WTC11 (cell line): Measurements from ENCODE around the gene EHD4. TPM values are rescaled to one million over a fixed set of nuclear protein-coding genes. Genes with fewer than 3 reads are reported as not detected.

ENCODE experiments used
- ATAC-seq: fragments of 200-7000 bp; cut with Tn5 transposase; 2 replicates; pipeline ENCODE4 v1.10.0; 2021; ENCODE audit warnings: mild to moderate bottlenecking, moderate library complexity
- CTCF ChIA-PET: fragments of 300-600 bp; sonication (Branson Sonifier 250); formaldehyde crosslinking; loops from one replicate; lab custom pipeline; 2021; ENCODE audit warnings: antibody characterized with exemption; lab: Charles Lee
- POLR2A ChIA-PET: fragments of 350-600 bp; sonication (Branson Sonifier 250); formaldehyde crosslinking; loops from one replicate; lab custom pipeline; 2021; ENCODE audit warnings: antibody characterized with exemption; lab: Charles Lee
- DNase-seq: peaks from one replicate; pipeline ENCODE4 v3.0.0; 2021; ENCODE audit warnings: low spot score
- H3K27ac Mint-ChIP-seq: 2 replicates; pipeline ENCODE4 v1.8.0; 2021; ENCODE audit warnings: mixed read lengths
- H3K27me3 Mint-ChIP-seq: 2 replicates; pipeline ENCODE4 v1.8.0; 2021; ENCODE audit warnings: low read depth, mild to moderate bottlenecking, moderate library complexity, mixed read lengths
- H3K36me3 Mint-ChIP-seq: 2 replicates; pipeline ENCODE4 v1.8.0; 2021; ENCODE audit warnings: mixed read lengths
- H3K4me1 Mint-ChIP-seq: 2 replicates; pipeline ENCODE4 v1.8.0; 2022; ENCODE audit warnings: mixed read lengths
- H3K4me3 Mint-ChIP-seq: 2 replicates; pipeline ENCODE4 v1.8.0; 2021; ENCODE audit warnings: mild to moderate bottlenecking, moderate library complexity, mixed read lengths
- H3K9me3 Mint-ChIP-seq: 2 replicates; pipeline ENCODE4 v1.8.0; 2021; ENCODE audit warnings: mixed read lengths
- ATF1 ChIP-seq: sonication (generic); formaldehyde crosslinking; IDR thresholded peaks from 2 replicates; pipeline ENCODE4 v1.8.1; 2023; ENCODE audit warnings: mild to moderate bottlenecking, moderate library complexity, missing genetic modification reagents
- CREM ChIP-seq: sonication (generic); formaldehyde crosslinking; IDR thresholded peaks from 2 replicates; pipeline ENCODE4 v1.8.1; 2022; ENCODE audit warnings: mild to moderate bottlenecking, missing genetic modification reagents, moderate library complexity
- FOXJ3 ChIP-seq: sonication (generic); formaldehyde crosslinking; IDR thresholded peaks from 2 replicates; pipeline ENCODE4 v1.9.0; 2021; ENCODE audit warnings: missing genetic modification reagents, mild to moderate bottlenecking, borderline replicate concordance
- FOXP1 ChIP-seq: sonication (generic); formaldehyde crosslinking; IDR thresholded peaks from 2 replicates; pipeline ENCODE4 v1.8.0; 2022; ENCODE audit warnings: missing genetic modification reagents, mild to moderate bottlenecking, moderate library complexity, borderline replicate concordance
- HMGA2 ChIP-seq: fragments of 250-450 bp; sonication (Bioruptor Pico); IDR thresholded peaks from 2 replicates; pipeline ENCODE4 v1.4.0; 2021; ENCODE audit warnings: mild to moderate bottlenecking, moderate library complexity
- MXD4 ChIP-seq: fragments of 250-450 bp; sonication (Bioruptor Pico); IDR thresholded peaks from 2 replicates; pipeline ENCODE4 v1.8.0; 2021; ENCODE audit warnings: mild to moderate bottlenecking, moderate library complexity, borderline replicate concordance
- PRRX2 ChIP-seq: fragments of 250-450 bp; sonication (Bioruptor Pico); IDR thresholded peaks from 2 replicates; pipeline ENCODE4 v1.8.0; 2021; ENCODE audit warnings: mild to moderate bottlenecking
- TEAD1 ChIP-seq: sonication (generic); formaldehyde crosslinking; IDR thresholded peaks from 2 replicates; pipeline ENCODE4 v1.8.0; 2022; ENCODE audit warnings: mild to moderate bottlenecking, missing genetic modification reagents
- TEAD4 ChIP-seq: sonication (generic); formaldehyde crosslinking; IDR thresholded peaks from 2 replicates; pipeline ENCODE4 v1.8.0; 2022; ENCODE audit warnings: mild to moderate bottlenecking, missing genetic modification reagents
- USF2 ChIP-seq: sonication (generic); formaldehyde crosslinking; IDR thresholded peaks from 2 replicates; pipeline ENCODE4 v1.8.1; 2023; ENCODE audit warnings: mild to moderate bottlenecking, missing genetic modification reagents, moderate library complexity
- ZBTB21 ChIP-seq: sonication (generic); formaldehyde crosslinking; IDR thresholded peaks from 2 replicates; pipeline ENCODE4 v1.8.1; 2023; ENCODE audit warnings: mild to moderate bottlenecking, missing genetic modification reagents, borderline replicate concordance
- ZBTB43 ChIP-seq: sonication (generic); formaldehyde crosslinking; IDR thresholded peaks from 2 replicates; pipeline ENCODE4 v1.8.1; 2023; ENCODE audit warnings: mild to moderate bottlenecking, missing genetic modification reagents
- ZNF396 ChIP-seq: fragments of 250-450 bp; sonication (Bioruptor Pico); IDR thresholded peaks from 2 replicates; pipeline ENCODE4 v1.8.0; 2021; ENCODE audit warnings: mild to moderate bottlenecking, moderate library complexity, borderline replicate concordance
- ZNF416 ChIP-seq: fragments of 250-450 bp; sonication (Bioruptor Pico); IDR thresholded peaks from 2 replicates; pipeline ENCODE4 v1.9.0; 2021; ENCODE audit warnings: mild to moderate bottlenecking, inconsistent platforms
- ZNF423 ChIP-seq: fragments of 250-450 bp; sonication (Bioruptor Pico); IDR thresholded peaks from 2 replicates; pipeline ENCODE4 v2.1.2; 2022; ENCODE audit warnings: mild to moderate bottlenecking, moderate library complexity
- ZSCAN18 ChIP-seq: fragments of 250-450 bp; sonication (Bioruptor Pico); IDR thresholded peaks from 2 replicates; pipeline ENCODE4 v2.1.2; 2022; ENCODE audit warnings: mild to moderate bottlenecking, moderate library complexity
- total RNA-seq: library from RNA; stranded (reverse); gene quantifications from 3 replicates; pipeline ENCODE4 v1.2.3, GENCODE V29; 2021

EHD4 gene
- total RNA-seq, 1 experiment from 2014 or later = 23.9 TPM

GRCh38 chr15:41853831-41854230, 118.5 kb downstream of the EHD4 start:
- peaks cover 4% of the 10 kb centered on the region for H3K4me1 Mint-ChIP-seq
- H3K9me3 Mint-ChIP-seq = no peaks in the 10 kb centered on the region
- no peaks in the 10 kb centered on the region for H3K27me3 Mint-ChIP-seq
- CTCF ChIA-PET = interaction anchor here (3.7 to 4.4 kb wide), 2 partner anchors 51 to 80 kb away, joined by 20 to 37 read pairs; partner anchors contain the start of gene MAPKBP1
- POLR2A ChIA-PET = interaction anchor here (0.7 to 1.8 kb wide), 2 partner anchors 14 to 27 kb away, joined by 3 to 5 read pairs; no protein-coding TSS in a partner anchor
- H3K36me3 Mint-ChIP-seq = no peaks in the 10 kb centered on the region
- TF ChIP-seq ZNF396 (CRISPR knock-in tag) (no peak), CREM (CRISPR knock-in tag) (no peak)
- H3K4me3 Mint-ChIP-seq = no peak overlapping the region
- ATAC-seq = no peak
- DNase-seq = no peak
- no peak overlapping the region for H3K27ac Mint-ChIP-seq

- H3K4me1 Mint-ChIP-seq = peaks cover 4% of the 10 kb centered on the region
- peaks cover 7% of the 10 kb centered on the region for H3K36me3 Mint-ChIP-seq
- ATAC-seq (no peak), DNase-seq (no peak)
- no peak overlapping the region for H3K4me3 Mint-ChIP-seq
- no peaks in the 10 kb centered on the region for H3K9me3 Mint-ChIP-seq
- ChIA-PET CTCF (interaction anchor here (0.6 to 4.4 kb wide), 4 partner anchors 52 to 291 kb away, joined by 3 to 37 read pairs (median 12); partner anchors contain the start of gene MAPKBP1), POLR2A (interaction anchor here (0.7 to 1.8 kb wide), 3 partner anchors 12 to 28 kb away, joined by 3 to 5 read pairs (median 3); no protein-coding TSS in a partner anchor)
- TF ChIP-seq FOXP1 = no peak
- TF ChIP-seq ZNF423 (CRISPR knock-in tag) = no peak
- TF ChIP-seq PRRX2 (CRISPR knock-in tag) = no peak
- no peak for TF ChIP-seq HMGA2 (CRISPR knock-in tag)
- TF ChIP-seq ZSCAN18 (CRISPR knock-in tag) = no peak
- no peaks in the 10 kb centered on the region for H3K27me3 Mint-ChIP-seq
- no peak overlapping the region for H3K27ac Mint-ChIP-seq
Observed at GRCh38 chr15:41852736-41853590, 119.4 kb downstream of the EHD4 start.

GRCh38 chr15:41851755-41852370, 120.5 kb downstream of the EHD4 start:
- ChIA-PET POLR2A (interaction anchor here (0.6 to 2.0 kb wide), 4 partner anchors 12 to 515 kb away, joined by 3 to 5 read pairs (median 4); no protein-coding TSS in a partner anchor), CTCF (interaction anchor here (0.6 to 4.4 kb wide), 7 partner anchors 24 to 105 kb away, joined by 3 to 37 read pairs (median 4); partner anchors contain the start of gene MAPKBP1)
- H3K4me3 Mint-ChIP-seq = no peak overlapping the region
- H3K36me3 Mint-ChIP-seq = peaks cover 10% of the 10 kb centered on the region
- peaks cover 4% of the 10 kb centered on the region for H3K4me1 Mint-ChIP-seq
- H3K27me3 Mint-ChIP-seq = no peaks in the 10 kb centered on the region
- ATAC-seq = no peak
- no peaks in the 10 kb centered on the region for H3K9me3 Mint-ChIP-seq
- no peak overlapping the region for H3K27ac Mint-ChIP-seq
- no peak for TF ChIP-seq CREM (CRISPR knock-in tag)
- TF ChIP-seq ZNF416 (CRISPR knock-in tag) = no peak
- no peak for TF ChIP-seq ZBTB43 (CRISPR knock-in tag)
- DNase-seq = no peak

GRCh38 chr15:41851167-41851523, 121.2 kb downstream of the EHD4 start:
- POLR2A ChIA-PET = interaction anchor here (0.6 to 2.0 kb wide), 2 partner anchors 24 to 71 kb away, joined by 3 to 4 read pairs; no protein-coding TSS in a partner anchor
- ATAC-seq = no peak
- Mint-ChIP-seq H3K9me3 (no peaks in the 10 kb centered on the region), H3K4me1 (peaks cover 4% of the 10 kb centered on the region), H3K27ac (peak overlapping the region; percentile 57; the same call in 1 of the 2 replicates), H3K4me3 (no peak overlapping the region), H3K27me3 (no peaks in the 10 kb centered on the region), H3K36me3 (peaks cover 10% of the 10 kb centered on the region)
- CTCF ChIA-PET = interaction anchor here (0.5 to 4.4 kb wide), 7 partner anchors 11 to 1305 kb away, joined by 3 to 37 read pairs (median 4); partner anchors contain the start of gene MAPKBP1
- DNase-seq = no peak
- TF ChIP-seq TEAD1 (CRISPR knock-in tag) (no peak), MXD4 (CRISPR knock-in tag) (no peak), ZBTB21 (CRISPR knock-in tag) (no peak), USF2 (CRISPR knock-in tag) (no peak), FOXJ3 (CRISPR knock-in tag) (no peak), ATF1 (CRISPR knock-in tag) (no peak), TEAD4 (CRISPR knock-in tag) (no peak)
